Left lobe of liver (tissue), 2 donors: ENCODE results near the gene CPNE2. TPM values are rescaled to one million over a fixed set of nuclear protein-coding genes. Genes with fewer than 3 reads are reported as not detected.
"Not testable (repeated sequence)": the region's sequence is repeated elsewhere in the genome, so short reads cannot be mapped to it uniquely, and the experiment has no call there.

Experiments
- ATAC-seq: fragments of 200-7000 bp; cut with Tn5 transposase; one replicate; pipeline ENCODE4 v1.9.1; 2020; ENCODE audit warnings: mild to moderate bottlenecking, moderate library complexity
- DNase-seq: peaks from one replicate; pipeline ENCODE4 v3.0.0-alpha.2; 2020; ENCODE audit warnings: low spot score
- total RNA-seq: library from RNA; stranded (reverse); gene quantifications from one replicate; pipeline ENCODE4 v1.2.1, GENCODE V29; 2021
- donor health status: DM: no; HTN: no; CAD: no; lungs with moderate emphysema.
- donor health status: DM: no; HTN: yes; CAD: no.

Gene CPNE2
- total RNA-seq, 1 donor from 2014 or later = 7.3 TPM

DNA sequence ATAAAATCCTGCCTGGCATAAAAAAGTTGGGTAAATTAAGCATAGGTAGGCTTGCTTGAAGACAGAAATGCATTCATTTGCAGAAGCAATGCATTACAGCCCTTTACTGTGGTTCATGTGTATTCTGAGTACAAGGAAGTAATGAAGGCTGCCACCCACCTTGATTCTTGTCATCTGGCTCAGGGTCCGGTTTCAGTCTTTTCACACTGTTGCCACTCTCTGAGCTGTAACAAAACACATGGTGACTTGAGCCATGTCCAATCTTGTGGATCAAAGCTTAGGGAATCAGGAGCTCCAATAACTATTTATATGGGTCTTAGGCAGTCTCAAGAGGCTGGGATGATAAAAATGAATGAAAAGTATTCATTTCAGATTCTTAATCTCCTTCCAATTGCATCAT, 71.5 kb downstream of the CPNE2 start:
- no peak for DNase-seq
- ATAC-seq = no peak

GRCh38 chr16:57165483-57165882, 73.1 kb downstream of the CPNE2 start:
- peak; percentile 85 for ATAC-seq
- DNase-seq = no peak

GRCh38 chr16:57165938-57166337, 73.6 kb downstream of the CPNE2 start:
- ATAC-seq (peak; percentile 57), DNase-seq (no peak)

DNA sequence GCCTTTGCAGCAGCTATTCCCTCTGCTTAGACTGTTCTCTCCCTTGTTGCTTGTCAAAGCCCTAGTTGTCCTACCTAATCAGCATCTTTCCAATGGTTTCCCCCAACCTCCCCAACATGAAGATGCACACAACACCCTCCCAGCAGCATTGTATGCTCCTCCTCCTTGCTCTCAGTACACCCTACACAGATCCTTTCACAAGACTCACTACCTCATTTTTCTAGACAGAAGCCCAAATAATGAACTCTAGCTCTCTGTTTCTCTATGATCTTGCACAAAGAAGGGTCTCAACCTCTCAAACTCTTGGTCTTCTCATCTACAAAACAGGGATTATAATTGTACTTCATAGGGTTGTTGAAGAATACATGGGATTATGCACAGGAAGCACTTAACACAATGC, 74.1 kb downstream of the CPNE2 start:
- DNase-seq (no peak), ATAC-seq (peak; percentile 22)

GRCh38 chr16:57166951-57167350, 74.6 kb downstream of the CPNE2 start:
- ATAC-seq (peak; percentile 25), DNase-seq (no peak)

DNA sequence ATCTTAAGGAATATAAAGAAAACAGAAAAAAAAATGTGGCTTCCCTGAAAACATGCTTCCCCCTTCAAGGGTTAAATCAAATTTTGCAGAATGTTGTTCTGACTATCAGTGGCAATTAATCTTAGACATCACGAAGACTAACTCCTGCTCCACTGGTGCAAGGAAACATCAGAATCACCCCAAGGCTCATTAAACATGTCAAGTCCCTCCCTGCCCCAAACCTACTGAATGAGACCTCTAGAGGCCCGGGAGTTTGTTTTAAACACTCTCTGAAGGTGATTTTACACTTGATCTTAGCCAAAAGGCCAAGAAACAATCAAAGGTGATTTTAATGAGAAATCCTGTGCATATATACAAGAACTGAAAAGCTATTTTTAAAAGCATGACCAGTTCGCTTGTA, 75.2 kb downstream of the CPNE2 start:
- ATAC-seq (no peak), DNase-seq (no peak)

DNA sequence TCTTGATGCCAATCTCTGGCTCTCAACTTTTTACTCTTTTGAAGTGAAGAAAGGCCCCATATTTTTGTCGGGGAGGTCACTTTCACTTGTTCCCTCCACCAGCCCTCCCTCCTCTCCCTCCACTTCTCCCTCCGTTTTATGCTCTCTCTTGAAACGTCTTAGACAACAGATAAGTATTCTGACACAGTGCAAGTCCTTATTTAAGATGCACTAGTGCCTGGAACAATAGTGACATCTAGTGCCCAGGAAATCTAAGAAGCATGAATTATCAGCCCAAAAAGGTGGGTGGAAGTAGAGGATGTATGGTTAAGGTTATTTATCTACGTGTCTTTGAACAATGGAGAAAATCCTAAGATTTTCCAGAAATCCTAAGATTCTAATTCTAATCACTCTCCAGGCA, 75.6 kb downstream of the CPNE2 start:
- DNase-seq (no peak), ATAC-seq (peak; percentile 65)

GRCh38 chr16:57169327-57169726, 76.9 kb downstream of the CPNE2 start:
- no peak for DNase-seq
- no peak for ATAC-seq

DNA sequence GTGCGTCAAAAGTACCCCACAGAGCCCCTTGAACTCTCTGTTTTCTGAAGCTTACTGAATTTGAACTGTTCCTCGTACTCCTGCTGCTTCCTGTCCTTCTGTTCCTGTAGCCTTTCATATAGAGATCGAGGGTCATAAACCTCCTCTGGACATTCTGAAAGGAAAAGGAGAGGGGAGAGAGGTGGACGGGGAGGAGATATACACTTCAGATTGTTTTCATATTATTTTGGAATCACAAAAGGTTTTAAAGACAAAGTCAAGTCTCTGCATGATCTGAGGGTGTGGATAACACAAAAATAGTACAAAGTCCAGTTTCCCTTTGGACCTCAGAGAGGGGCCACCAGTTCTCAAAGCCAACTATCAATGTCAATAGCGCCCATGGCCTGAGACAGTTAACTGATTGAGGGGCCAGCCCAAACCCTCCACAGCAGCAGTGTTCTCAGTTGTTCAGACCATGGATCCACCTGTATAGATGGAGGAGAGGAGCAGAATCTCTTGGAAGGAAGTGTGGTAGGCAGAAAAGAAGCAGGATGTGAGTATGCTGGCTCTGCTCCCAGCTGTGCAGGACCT, 80.4 kb downstream of the CPNE2 start:
- DNase-seq (no peak), ATAC-seq (no peak)

DNA sequence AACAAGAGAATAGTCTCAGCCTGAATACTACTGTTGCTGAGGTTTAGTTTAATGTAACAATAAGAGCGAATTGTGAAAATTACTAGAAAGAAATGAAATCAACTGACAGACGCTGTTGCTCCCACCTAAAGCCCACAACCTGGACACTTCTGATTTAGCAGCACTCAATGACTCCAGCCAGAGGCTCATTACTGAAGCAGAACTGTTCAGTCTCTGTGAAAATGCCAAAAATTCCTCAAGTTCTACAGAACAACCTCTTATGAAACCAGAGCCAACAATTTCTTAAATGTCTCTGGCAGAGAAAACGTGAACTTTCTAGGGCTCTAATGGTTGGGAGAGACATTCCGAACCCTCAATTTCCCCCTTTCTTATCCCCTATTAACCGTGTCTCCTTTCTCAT, 83.5 kb downstream of the CPNE2 start:
- ATAC-seq (no peak), DNase-seq (no peak)

DNA sequence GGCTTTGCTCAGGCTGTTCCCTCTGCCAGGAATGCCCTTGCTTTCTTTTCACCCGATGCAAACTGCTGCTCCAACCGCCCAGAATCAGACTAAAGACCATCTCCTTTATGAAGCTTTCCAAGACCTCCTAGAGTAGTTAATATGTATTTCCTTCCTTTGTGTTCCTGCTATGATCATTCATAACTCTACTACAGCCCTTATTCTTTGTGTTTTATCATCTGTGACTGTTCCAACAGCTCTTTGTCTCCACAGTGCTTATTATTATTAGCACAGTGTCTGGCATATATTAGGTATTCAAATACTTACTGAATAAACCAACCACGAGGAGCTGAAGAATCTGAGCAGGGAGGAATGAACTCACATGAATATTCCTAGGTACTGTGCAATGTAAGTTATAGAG, 85.8 kb downstream of the CPNE2 start:
- DNase-seq (no peak), ATAC-seq (no peak)

GRCh38 chr16:57178793-57179212, 86.4 kb downstream of the CPNE2 start:
- DNase-seq = no peak
- ATAC-seq = peak; percentile 30

DNA sequence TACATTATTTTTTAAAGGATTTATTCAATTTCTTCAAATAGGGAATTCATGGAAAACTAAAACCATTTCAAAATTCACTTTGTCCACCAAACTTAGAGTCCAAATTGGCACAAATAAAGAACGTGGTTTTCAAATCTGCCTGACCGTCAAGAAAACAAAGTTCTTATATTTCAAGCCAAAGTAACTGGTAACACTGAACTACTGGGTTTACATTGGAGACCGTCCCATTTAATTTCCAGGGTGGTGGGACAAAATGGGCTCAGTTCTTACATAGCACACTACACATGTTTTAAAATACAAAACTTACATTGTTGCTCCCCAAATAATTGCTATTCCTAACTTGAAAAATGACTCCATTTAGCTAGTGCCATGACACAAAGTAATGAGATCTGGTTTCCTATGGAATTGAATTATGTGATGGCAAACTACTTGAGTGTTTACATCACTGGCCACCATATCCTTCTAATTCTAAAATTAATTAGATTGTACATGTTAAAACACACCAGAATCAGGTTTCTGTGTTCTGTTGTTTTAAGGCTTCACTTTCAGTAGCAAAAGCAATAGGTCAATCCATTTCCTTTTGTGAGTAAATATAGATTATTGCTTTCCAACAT, 86.9 kb downstream of the CPNE2 start:
- ATAC-seq (peak; percentile 56), DNase-seq (no peak)

DNA sequence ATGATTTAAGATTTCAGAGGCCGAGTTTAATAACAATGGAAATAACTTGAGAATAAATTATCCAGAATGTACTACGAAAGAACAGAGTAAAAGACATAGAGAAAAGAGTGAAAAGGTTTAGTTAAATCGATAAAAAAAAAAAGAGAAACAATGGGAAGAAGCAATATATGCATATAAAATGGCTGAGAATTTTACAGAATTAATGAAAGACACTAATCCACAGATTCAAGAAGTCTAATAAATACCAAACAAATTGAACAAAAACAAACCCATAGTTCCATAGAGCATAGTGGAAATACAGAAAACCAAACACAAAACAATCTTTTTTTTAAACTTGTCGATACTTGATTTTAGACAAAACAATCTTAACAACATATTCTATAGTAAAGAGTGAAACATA, 91.7 kb downstream of the CPNE2 start:
- no peak for DNase-seq
- ATAC-seq = no peak

- ATAC-seq (no peak), DNase-seq (no peak)
These were observed 92.6 kb downstream of the CPNE2 start for GRCh38 chr16:57184887-57185445.

DNA sequence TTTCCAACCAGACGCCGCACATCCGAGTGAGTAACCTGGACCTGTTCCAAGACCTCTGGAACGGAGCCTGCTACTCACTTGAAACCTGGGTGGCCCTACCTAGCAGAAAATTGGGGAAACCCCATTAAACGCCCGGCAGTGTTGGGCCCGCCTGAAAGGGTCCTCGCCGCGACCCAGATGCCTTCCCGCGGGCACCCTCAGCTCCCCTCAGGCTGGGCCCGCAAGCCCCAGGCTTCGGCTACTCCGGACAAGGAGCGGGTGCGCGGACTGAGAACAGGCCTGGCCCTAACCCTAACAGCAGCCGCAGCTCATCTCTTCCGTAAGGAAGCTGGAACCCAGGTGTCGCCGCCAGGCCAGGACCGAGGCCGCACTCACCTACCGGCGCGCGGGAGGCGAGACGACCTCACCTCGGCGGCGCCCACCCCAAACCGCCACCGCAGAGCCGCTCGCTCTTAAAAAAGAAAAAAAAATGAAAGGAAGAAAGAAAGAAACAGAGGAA, 93.1 kb downstream of the CPNE2 start:
- DNase-seq = peak; percentile 63

GRCh38 chr16:57185945-57186871, 93.8 kb downstream of the CPNE2 start, which contains the start of the genes PSME3IP1 and RSPRY1:
Gene PSME3IP1 (minus strand): TSS chr16:57186039. CDS start chr16:57173854, 12,185 bp downstream.
Gene RSPRY1 (plus strand): TSS chr16:57186329. CDS start chr16:57204659, 18,330 bp downstream.
- DNase-seq (peak; percentile 99), ATAC-seq (peak; percentile 90)

More for the DNA sequence above, 93.1 kb downstream of the CPNE2 start:
- ATAC-seq = peak; percentile 41

DNA sequence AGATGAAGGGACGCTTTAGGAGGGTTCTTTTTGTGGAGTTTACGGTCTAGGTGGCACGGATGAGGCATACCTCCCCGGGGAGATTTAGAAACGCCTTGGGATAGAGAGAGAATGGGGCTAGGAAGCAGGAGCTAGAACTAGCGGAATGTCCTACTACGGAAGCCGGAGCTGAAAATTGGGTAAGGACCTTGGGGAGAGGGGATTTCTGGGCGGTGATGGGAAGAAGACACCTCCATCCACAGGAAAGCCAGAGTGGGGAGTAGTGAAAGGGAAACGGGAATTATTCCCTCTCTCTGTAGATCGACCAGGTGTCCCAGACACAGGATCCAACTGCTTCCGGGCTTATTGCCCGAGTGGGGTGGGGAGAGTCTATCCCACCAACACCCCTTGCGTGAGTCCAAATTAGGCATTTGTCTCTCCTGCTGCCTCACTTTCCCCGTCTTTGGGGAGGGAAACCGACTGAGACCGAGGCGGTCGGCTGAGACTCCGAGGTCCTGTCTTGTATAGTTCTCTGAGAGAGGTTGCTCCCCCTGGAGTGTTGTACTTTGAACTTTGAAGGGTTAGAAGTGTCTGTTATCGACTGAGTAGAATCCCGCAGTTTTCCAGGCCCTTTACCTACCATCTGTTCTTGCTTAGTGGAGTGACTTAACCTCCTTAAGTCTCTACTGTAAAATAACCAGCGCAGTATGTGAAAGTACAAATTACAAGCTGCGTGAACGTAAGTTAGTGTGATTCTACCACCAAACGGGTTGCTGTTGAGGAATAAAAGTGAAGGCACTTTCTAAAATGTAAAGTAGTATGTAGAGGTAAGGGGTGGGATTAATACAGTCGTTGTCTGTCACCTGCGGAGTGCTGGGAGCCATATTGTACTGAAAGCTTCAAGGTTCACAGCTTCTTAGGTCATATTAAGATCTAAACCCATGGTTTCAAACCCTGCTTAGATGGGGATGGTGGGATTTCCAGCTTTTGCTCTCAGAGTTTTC, 94.8 kb downstream of the CPNE2 start:
- ATAC-seq = peak; percentile 33
- DNase-seq = peak; percentile 49

DNA sequence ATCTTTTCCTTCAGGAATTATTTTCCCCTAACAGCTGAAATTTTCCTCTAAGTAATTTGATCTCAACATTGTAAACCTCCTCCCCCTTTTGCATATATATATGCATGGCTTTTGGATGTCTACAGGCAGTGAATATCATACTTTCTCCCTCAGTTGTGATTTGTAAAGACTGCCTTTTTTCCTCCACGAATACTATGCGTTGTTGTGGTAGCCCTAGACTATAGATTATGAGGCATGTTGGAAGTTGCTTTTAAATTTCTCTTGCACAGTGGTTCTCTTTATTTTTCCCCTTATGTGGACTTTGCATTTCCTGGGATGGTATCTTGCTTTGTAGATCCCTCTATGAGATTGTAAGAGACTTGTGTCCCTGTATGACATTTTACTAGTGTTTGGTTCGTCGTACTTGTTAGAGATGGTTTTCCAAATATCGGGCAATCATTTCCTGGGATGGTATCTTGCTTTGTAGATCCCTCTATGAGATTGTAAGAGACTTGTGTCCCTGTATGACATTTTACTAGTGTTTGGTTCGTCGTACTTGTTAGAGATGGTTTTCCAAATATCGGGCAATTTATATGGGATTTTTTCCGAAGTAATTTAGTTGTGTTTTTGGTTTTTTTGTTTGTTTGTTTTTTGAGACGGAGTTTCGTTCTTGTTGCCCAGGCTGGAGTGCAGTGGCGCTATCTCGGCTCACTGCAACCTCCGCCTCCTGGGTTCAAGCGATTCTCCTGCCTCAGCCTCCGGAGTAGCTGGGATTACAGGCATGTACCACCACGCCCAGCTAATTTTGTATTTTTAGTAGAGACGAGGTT, 95.7 kb downstream of the CPNE2 start:
- not testable (repeated sequence) for ATAC-seq, DNase-seq
